GM20431 (cell line): Measurements from ENCODE around the gene TLE1.
"Not testable (repeated sequence)": the region's sequence is repeated elsewhere in the genome, so short reads cannot be mapped to it uniquely, and the experiment has no call there.

ENCODE experiments used
- in situ Hi-C: fragments of 300-500 bp; cut with MseI, MboI; formaldehyde crosslinking; loops from one replicate; pipeline ENCODE4 v1.15.0; 2020; ENCODE audit warnings: low sequenced_read_pairs; ENCODE audit not compliant: unreplicated experiment

Gene TLE1

GRCh38 chr9:81605170-81605670, 84.1 kb downstream of the TLE1 start:
- in situ Hi-C loops, result no loop called here

DNA sequence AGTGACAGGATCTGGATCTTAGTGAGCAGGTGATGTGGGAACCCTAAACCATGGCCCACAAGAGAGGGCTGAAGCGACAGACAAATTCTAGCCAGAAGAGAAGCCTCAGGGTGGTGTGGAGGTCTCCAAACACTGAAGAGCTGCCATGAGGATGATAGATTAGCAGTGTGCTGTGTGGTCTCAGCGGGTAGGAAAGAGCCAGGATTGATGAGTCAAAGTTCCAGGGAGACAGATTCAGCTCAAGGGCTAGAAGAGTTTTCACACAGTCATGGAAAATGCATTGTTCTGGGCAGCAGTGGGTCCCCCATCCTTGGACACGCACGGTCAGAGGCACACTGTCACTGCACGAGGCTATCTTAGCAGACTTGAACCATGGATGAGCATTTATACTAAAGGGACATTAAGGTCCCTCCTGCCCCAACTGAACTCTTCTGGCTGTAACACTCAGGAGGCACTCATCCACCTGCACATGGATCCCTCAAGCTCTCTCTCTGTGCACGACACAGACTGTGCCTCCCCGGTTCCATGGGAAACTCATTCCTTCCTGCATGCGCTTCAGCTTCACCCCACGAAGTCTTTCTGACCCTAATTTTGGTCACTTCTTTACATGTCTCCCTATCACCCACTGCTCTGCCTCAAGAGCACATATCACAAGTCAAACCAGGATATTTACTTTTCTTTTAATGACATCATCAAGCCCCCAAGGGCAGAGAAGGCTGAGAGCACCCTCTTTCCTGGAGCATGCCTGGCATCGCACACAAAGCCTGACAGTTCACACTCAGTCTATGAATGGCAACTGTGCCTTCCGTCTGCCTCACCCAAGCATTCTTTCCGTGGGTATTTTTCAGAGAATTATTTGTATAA, 84.8 kb downstream of the TLE1 start:
- in situ Hi-C loops, result no loop called here

DNA sequence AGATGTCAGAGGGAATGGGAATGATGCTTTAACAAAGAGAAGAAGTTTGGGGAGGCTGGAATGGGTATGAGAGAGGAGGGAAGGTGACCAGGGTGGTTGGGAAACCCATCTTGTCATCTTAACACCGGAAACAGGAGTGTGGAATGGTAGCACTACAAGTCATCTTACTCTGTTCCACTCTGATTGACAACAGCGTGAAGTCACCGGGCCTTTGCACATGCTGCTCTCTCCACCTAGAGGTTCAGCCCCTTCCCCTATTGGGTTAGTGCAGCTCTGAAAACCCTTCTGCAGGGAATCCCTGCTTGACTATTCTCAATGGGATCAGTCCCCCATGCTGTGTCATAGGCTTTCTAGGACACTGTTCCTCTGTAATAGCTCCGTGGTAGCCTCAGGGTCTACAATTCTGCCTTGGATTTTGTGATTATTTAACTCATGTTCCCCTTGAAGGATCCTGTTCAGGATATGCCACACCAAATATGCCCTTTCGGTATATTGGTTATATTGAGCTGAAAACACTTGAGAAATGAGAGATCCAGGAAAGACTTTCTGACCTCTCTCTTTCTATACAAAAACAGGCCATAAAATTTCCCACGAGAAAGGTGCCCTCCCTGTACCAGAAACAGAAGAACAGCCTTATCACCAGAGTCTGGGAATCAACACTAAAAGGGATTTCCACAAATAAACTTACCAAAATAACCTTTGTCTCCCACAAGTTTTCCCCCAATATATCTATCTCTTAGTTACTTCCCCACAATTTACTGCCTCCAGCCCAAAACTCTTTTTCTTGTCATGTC, 86.3 kb downstream of the TLE1 start:
- in situ Hi-C loops, result no loop called here

DNA sequence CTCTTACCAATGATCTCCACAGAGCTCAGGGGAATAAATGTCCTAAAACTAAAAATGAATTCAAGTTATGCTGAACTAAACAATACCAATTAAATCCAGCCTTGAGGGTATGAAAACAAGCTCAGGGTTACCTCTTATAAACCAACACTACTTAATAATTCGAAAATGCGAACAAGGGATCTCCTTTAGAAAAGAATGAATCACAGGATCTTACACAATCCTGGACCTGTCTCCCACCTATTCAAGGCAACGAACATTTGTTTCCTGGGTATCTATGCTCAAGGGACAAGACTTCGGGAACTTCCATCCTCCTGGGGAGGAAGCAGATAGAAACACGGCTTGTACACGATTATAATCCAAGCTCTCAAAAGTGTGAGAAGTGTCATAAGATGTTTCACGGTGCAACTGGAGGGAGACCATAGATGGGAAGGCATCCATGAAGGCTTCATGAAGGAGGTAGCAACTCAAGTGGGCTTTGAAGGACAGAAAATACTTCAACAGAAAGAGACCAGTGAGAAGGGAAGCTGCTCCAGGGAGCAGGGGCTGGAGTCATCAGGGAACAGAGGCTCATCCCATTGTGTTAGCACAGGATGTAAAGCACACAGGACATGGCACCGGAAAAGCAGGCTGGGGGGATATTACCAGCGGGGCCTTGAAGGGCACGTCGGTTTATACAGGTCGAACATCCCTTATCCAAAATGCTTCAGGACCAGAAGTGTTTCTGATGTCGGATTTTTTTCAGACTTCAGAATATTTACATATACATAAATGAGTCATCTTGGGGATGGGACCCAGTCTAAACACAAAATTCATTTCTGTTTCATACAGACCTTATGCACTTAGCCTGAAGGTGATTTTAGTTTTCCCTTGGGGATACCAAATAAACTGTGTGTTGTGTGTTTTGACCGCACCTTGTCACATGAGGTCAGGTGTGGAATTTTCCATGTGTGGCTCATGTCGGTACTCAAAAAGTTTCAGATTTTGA, 87.4 kb downstream of the TLE1 start:
- in situ Hi-C loops, result no loop called here

GRCh38 chr9:81600631-81601030, 88.7 kb downstream of the TLE1 start:
- in situ Hi-C loops, result no loop called here

DNA sequence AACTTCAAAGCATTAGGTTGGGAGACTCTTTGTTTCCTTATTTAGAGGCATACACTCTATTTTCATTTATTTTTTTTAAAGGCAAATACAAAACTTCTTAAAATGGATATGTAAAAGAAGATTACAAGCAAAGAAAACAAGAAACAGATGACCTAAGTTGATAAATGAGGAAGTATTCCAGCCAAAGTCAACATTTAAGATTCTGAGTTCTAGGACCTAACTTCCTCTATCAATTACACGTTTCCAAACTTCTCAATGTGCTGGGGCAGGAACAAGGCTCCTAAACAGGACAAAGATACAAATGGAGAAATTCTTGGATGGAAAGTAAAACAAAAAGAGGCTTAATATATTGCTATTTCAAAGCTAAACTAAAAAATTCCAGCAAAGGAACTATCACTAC, 89.5 kb downstream of the TLE1 start:
- in situ Hi-C loops, result no loop called here

DNA sequence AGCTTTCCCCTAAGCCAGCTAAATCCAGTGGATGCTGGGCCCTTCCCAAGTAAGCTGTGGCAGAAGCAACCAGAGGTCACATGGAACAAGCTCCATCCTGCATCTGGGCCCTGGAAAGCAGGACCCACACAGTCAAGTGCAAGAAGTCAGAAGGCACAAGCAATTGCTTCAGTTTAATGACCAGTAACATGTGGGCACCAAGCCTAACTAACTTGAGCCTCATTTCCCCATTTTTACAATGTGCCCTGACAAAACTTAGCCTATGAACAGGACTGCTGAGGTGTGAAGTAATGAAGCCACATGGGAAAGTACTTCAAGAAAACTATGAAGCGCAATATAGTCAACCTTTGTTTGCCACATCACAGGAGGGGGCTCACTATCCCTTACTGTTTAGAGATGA, 90.5 kb downstream of the TLE1 start:
- in situ Hi-C loops, result no loop called here

GRCh38 chr9:81598123-81598497, 91.2 kb downstream of the TLE1 start:
- in situ Hi-C loops, result no loop called here

DNA sequence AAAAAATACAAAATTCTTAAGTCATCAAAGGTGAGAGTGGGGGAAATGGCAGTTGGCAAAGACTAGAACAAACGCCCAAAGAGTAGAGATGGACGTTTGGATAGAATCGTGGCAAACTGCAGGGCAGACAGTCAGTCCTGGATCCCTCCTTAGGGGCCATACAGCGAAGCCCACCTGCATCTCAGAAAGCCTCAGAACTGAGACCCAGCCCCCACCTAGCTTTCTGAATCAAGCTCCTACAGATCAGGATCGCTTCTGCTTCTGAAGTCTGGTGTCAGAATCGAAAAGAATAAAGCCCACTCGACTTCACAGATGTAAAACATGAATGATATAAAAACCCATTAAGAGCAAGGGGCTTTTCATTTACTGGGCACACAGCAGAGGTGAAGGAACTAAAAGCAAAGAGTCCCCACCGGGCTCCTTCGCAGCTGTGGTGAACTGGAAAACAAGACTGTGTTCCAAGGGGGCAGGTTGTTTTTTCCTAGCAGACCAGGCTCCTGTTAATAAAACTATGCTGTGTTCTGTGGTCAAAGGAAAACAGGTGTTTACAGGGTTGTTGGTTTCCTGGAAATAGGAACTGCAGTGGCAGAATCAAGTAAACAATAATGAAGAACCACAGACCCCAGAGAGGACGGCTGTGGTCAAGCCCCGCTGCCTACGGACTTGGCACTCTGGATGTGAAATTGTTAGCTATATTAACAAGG, 91.8 kb downstream of the TLE1 start:
- in situ Hi-C loops, result no loop called here

DNA sequence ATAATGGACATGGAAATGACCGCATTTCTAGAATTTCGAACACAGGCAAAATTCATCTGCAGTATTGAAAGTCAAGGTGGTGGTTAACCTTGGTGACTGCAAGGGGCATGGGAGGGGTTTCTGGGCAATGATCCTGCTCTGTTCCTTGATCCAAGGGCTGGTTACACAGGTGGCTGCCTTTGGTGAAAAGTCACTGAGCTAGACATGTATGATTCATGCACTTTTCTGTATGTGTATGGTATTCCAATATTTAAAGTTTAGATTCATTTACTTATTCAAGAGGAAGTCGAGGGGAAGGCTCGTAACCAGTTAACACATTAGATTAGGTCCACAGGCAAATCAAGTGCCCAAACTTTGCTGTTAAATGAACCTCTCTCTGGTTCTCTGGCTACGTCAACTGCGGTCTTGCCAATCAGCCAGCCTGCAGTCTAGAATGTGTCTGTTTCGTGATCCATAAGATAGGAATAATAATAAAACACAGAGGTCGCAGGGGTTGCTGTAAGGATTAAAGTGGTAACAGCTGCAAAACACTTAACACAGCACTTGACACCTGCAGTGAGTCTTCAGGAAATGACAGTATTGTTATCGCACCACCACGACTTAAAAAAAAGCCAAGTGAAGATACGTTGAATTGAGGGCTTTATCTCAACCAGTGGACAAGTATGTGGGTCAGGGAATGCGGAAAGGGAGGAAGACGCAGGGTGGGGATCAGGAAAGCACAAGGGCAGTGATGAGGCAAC, 92.5 kb downstream of the TLE1 start:
- in situ Hi-C loops, result no loop called here

DNA sequence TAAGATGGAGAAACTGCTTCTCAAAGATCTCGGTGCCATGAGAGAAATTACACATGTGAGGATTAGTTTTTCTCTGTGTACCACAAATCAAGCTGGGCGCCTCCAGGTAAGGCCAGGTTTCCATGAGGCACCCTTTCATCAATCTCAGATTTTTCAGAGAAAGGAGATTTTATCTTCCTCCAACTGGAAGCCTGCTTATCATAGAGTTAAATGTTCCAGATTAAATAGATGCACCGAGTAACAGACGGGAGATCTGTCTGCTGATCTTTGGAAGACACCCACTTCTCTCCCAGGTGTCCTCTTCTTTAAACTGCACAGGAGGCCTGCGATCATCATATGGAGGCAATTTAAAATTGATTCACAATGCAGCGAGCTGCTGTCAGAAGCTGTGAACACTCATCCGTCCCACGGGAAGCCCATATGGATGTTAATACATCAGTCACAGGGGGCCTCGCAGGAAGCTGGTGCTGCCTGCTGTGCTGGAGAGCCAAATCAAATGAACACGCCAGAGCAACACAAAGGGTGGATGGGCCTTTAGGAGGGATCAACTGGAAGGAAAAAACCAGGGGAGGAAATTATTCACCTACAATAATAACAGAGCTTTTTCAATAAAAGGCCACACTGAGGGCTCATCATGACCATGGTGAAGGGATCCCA, 93.3 kb downstream of the TLE1 start:
- in situ Hi-C loops, result no loop called here

GRCh38 chr9:81595293-81595692, 94.1 kb downstream of the TLE1 start:
- in situ Hi-C loops, result not testable (repeated sequence)

GRCh38 chr9:81594415-81594814, 94.9 kb downstream of the TLE1 start:
- in situ Hi-C loops, result no loop called here

DNA sequence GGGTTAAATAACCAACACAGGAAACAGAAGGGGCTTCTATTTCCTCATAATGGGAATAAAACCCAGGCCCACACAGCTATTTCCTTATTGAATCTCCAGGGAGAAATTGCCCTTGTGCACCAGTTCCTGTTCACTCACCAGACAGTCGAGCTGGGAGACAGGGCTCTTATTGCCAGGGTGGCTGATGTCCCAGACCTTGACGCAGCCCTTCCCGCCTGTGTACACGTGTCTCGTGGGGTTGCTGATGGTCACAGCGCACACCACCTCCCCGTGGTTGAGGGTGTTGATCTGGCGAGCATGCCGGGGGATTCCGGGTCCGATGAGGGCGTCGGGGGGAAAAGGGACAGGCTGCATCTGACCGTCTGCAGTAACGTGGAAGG, 96.5 kb downstream of the TLE1 start:
- in situ Hi-C loops, result no loop called here

GRCh38 chr9:81591791-81592190, 97.6 kb downstream of the TLE1 start:
- in situ Hi-C loops, result no loop called here

- in situ Hi-C loops, result no loop called here
These were observed 98.7 kb downstream of the TLE1 start for GRCh38 chr9:81590688-81591087.

GRCh38 chr9:81589819-81590218, 99.5 kb downstream of the TLE1 start:
- in situ Hi-C loops, result no loop called here

DNA sequence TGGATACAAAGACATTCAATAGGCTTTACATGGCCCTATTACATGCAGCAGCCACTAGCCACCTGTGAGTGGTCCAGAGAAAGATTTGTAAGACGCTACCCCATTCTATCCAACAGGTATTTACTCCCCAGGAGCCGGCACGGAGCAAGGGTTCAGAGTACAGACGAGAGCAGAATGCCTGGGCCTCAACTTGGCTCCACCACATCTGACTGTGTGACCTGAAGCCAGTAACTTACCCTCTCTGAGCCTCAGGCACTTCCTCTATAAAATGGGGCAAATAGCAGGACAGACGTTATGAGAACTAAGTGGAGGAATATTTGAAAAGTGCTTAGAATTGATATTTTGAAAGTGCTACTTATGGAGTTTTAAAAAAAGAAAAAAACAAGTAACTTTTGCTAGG, 100.0 kb downstream of the TLE1 start:
- in situ Hi-C loops, result no loop called here
